GM10847 (cell line): ENCODE data around the gene TRIM28.

Source experiments
- POLR2A ChIP-seq: IDR thresholded peaks from 2 replicates; pipeline ENCODE4 v1.6.1; 2011; ENCODE audit not compliant: insufficient read length; ENCODE audit errors: extremely low read depth

TRIM28 gene

DNA sequence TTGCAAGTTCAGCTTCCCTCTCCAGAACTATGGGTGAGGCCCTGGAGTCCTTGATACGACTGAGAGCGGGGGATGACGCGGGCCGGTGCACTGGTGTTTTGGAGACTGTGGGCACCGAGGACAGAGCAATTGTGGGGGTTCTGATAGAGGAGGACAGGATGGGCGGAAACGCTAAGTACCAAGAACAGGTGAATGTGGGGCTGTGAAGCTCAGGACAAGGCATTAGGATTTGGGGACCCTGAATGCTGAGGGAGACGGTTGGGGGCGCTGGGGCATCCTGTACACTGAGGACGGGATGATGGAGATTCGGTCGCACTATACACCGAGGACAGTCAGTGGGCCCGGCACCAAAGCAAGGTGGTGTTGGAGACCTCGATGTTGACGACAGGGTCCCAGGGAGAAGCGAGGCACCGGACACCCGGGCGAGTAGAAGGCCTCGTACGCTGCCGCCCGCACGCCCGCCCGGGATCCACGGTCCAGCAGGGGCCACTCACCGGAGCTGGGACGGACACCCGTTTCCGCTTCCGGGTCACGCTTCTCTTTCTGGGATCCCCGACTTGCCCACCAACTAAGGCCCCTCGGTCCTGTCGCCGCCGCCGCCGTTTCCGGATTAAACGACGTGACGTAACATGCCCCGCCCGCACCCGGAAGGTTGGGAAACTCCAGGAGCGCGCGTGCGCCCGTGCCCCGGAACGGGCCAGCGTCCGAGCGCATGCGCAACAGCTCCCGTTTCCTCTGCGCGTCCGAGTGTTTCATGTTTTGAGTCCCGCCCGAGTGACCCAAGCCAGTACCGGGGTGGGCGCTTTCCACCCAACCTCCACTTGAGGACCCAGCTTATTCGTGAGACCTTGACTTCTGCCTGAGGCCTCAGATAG is 10.9 kb downstream of the TRIM28 start, which contains the start of gene CHMP2A:
Gene CHMP2A, minus strand, starts transcription at position 612 of the 875 bp plus-strand sequence. CDS start 893 bp downstream, outside the sequence.
- peak; percentile 85 for TF ChIP-seq POLR2A

DNA sequence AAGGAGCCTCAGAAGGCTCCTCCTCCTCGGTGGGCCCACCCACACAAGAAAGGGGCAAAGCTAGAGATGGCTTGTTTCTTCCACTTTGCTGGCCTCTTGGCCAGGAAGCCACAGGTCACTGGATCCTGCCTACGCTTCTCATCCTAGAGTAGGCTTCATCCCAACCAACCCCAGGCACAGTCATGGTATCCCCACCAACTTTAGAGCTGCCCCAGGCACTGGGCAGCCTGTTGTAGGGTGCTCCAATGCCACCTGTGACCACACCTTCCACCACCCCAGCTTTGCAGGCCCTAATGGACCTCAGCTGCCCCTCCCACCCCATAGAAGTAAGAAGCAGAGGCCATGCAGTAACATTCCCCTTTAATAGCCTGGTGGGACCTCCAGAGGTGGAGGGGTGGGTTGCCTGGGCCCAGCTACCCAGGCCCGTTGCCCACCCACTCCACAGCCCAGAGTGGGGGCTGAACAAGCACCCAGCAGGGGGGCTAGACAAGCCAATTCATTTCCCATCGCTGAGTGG is 11.6 kb downstream of the TRIM28 start:
- no peak for TF ChIP-seq POLR2A

DNA sequence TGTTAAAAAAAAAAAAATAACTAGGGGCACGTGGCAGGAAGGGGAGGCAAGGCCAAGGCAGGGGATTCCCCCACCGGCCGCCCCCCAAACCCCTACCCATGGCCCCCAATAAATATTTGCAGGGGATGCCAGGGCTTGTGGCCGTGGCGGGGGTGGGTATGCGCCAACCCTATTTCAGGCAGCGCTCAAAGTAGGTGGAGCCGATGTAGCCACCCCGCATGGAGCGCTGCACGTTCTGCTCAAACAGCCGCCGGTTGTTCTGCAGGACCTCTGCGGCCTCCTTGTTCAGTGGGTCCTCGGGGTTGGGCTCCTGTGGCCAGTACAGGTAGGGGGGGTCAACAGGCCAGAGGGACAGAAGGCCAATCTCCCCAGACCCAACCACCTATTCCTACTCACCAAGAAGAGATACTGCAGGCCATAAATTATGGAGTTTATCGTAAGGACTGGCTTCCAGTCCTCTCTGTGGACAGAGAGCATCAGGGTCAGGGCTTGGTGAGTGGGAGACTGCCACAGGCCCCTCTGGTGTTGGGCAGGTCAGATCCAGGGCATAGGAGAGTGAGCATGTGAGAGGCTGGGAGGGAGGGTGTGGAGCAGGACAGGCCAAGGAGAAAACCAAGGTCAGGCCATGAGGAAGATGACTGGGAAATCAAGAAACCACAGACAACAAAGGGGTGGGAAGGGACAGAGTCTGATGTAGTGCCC is 12.2 kb downstream of the TRIM28 start:
- no peak for TF ChIP-seq POLR2A

GRCh38 chr19:58556622-58557220 is 12.9 kb downstream of the TRIM28 start:
- TF ChIP-seq POLR2A, result no peak

DNA sequence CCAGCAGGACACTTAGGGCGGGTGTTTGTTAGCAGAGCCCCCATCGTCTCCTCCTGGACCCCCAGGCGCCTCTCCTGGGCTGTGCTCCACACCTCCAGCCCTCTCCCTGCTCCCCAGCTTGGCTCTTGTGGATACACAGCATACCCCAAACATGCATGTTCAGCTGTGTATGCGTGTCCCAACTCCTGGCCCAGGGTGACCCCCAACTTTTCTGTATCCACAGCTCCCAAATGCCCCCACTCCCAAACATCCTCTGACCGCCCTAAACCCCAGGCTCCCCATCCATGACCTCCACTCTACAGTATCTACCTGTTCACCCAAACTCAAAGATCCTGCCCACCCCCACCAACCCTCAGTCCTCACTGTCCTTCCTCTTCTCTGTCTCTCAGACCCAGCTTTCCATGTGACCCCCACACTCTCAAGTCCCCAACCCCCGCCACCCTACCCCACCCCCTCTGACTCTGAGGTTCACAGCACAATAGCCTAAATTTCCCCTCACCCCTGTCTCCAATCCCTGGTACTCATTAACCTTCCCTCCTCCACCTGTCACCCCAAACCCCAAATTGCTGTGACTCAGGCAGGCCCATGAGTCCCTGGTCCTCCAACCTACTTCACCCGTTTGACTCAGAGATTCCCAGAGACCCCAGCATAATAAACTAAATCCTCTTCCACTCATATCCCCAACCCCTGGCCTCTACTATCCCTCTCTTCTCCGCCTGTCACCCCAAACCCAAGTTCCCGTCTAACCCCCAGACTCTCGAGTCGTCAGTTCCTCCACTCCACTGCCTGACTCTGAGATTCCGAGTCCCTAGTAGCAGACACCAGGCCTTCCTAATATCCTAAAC is 13.6 kb downstream of the TRIM28 start:
- TF ChIP-seq POLR2A, result no peak

DNA sequence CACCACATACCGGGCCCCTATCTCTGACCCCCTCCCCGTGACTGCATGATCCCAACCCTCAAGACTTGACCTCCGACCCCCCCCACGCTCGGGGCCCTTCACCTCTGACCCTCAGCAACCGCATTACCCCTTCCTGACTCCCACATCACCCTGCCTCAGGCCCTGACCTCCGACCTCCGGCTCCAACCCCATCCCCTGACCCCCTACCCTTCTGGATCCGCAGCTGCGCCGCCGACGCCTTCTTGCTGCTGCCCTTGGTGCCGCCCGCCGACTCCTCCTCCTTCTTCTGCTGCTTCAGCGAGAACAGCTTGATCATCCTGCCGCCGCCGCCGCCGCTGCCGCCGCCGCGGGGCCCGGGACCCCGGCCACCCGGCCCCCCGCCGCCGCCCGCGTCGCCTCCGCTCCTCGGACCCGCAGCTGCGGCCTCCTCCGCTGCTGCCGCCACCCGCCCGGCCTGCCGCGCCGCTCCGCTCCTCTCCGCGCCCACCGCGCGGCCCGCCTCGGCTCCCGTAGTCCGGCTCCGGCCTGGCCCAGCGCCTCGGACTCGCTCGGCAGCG is 14.3 kb downstream of the TRIM28 start, which contains the start of gene UBE2M:
Gene UBE2M, minus strand, starts transcription at position 546 of the 557 bp plus-strand sequence. Its CDS starts 230 bp downstream, at position 316.
- TF ChIP-seq POLR2A, result no peak

DNA sequence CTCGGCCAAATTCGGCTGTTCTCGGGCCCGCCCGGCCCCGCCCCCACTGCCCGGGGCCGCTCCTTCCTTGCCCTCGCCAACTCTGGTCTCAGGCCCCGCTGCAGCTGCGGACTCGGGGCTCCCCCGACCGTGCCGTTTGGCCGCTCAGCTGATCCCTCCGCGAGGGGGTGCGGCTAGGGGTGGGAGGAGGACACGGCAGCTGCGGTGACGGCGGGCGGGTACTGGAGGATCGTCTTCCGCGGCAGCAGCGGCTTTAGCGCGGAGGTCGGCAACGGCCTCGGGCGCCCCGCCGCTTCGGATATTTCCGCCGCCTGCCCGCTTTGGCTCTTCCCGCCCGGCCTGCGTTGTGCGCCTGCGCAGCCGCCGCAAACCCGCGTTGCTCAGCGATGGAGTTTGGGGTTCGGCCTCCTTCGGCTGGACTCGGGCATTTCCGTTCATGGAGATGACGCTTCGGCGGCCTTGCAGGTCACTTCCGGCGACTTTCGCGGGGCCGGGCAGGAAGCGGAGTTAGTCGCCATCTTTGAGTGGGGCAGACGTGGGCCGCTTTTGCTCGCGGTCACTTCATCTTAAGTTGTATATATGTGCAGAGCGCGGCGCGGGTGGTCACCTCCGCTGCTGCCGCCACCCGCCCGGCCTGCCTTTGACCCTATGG is 14.9 kb downstream of the TRIM28 start:
- TF ChIP-seq POLR2A, result peak; percentile 60

GRCh38 chr19:58559275-58560006 is 15.6 kb downstream of the TRIM28 start:
- TF ChIP-seq POLR2A, result peak; percentile 61

DNA sequence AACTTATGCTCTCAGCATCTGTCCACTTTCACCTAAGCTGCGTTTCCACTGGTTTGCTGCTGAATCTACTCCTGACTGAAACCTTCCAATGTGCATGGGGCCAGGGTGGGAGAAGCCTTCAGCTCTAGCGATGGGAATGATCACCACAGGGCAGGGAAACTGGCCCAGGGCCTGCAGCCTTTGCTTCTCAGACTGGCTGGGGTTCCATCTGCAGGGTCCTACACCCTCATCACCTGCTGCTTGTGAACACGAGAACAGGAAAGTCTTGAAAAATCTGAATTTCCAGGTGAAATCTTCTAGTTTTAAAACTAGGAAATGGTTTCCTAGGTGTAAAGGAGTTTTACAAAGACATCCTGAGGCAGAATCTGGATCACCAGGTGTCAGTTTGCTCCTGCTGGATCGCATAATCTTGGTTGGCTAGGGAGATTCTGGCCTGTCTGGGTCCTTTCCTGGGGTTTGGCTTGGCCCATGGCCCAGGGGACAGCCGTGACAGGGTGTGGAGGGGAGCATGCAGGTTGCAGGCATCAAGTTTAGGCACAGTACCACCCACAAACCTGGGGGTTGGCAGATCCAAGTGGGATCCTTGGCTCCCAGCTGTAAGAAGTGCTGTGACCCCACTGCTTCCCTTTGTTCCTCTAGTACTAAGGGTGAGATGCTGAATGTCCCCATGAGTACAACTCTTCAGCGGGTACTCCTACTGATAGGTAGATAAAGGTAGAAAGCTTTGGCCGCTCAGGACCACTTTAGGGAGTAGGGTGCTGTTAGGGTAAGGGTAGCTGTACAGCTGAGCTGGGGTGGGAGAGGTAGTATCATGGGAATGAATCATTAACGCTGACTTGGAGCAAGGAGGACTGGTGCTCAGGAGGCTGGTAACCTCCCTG is 16.4 kb downstream of the TRIM28 start:
- no peak for TF ChIP-seq POLR2A

DNA sequence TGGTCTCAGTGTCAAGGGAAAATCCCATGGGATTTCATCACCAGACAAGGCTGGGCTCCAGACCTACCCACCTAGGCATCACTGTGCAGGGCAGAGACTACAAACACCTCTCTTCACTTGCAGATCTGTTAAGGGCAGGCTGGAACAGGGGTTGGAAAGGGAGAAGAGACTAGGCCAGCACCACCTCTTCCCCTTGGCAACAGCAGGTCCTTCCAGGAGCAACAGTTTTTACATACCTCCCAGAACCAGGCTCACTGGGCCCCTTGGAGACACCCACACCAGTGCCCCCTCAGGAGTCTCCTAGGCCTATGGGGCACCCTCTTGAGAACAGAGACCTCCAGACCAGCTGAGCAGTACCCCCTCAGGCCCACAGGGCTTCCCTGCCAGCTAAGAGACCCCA is 17.1 kb downstream of the TRIM28 start:
- no peak for TF ChIP-seq POLR2A

DNA sequence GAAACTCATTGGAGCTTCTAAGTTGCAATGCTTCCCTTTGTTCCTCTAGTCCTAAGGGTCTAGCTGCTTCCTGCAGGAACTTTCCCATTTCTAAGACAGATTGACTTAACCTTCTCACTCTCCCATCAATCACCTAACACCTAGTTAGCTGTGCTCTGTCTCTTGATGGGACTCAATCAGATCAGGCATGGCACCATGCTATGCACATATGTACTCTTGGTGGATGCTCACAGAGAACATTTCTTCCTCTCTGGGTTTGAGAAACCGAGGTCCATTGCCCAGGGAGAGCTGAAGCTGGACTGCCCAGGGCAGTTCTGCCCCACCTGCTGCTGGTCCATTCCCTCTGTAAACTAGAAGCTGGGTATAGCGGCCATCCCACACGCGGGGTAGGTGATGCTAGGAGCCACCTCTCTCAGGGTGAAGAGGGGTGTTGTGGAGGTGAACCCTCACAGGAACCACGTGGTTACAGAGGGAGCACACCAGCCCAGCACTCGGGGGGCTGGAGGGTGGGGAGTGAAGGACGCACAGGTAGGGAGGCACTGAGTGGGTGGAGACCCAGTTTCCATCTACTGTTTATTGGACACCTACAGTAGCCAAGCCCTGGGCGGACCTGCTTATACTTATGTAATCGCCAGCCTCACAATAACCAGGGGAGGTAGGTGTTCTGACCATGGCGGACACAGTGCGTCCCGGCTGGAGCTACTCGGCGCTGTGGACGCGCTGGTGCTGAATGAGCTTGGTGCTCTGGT is 17.7 kb downstream of the TRIM28 start:
- TF ChIP-seq POLR2A, result no peak
